GM12878 (cell line): ENCODE measurements around the gene CCDC57. TPM values are rescaled to one million over a fixed set of nuclear protein-coding genes. Genes with fewer than 3 reads are reported as not detected.

Source experiments
- ATAC-seq: fragments of 200-7000 bp; cut with Tn5 transposase; 3 replicates; pipeline ENCODE4 v1.9.1; 2020; ENCODE audit warnings: mild to moderate bottlenecking, moderate library complexity
- BruUV-seq: library from RNA; stranded (reverse); fragments of 400-500 nt; replicated peaks from 2 replicates; lab custom pipeline; 2021; lab: Mats Ljungman, UMichigan
- CTCF ChIA-PET: fragments of 300-600 bp; sonication (Branson Sonifier 250); formaldehyde crosslinking; extraction: SDS; loops from one replicate; lab custom pipeline; 2021; ENCODE audit warnings: inconsistent platforms; lab: Yijun Ruan, JAX
- POLR2A ChIA-PET: fragments of 350-600 bp; formaldehyde crosslinking; extraction: SDS; loops from one replicate; lab custom pipeline; 2021; ENCODE audit warnings: inconsistent platforms; lab: Charles Lee
- RAD21 ChIA-PET: fragments of 300-600 bp; sonication (Branson Sonifier 250); formaldehyde crosslinking; loops from one replicate; lab custom pipeline; 2023; ENCODE audit warnings: antibody characterized with exemption; ENCODE audit not compliant: unreplicated experiment; lab: Charles Lee
- SMC1A ChIA-PET: fragments of 300-600 bp; sonication (Branson Sonifier 250); formaldehyde crosslinking; loops from one replicate; lab custom pipeline; 2023; ENCODE audit not compliant: unreplicated experiment, uncharacterized antibody; lab: Charles Lee
- DNase-seq: peaks from one replicate; pipeline ENCODE4 v3.0.0-alpha.2; 2011; ENCODE audit warnings: low read depth, low spot score
- FAIRE-seq: peaks from 3 replicates; lab custom pipeline; 2011; peaks lifted over from hg19 to GRCh38; lab: Jason Lieb, UNC
- H2AFZ ChIP-seq: 2 replicates; pipeline ENCODE4 v1.6.0; 2011; ENCODE audit warnings: low read depth, low read length, control low read depth; ENCODE audit not compliant: control insufficient read depth
- H3K27ac ChIP-seq: 2 replicates; pipeline ENCODE4 v1.5.1; 2011; ENCODE audit warnings: control low read depth; ENCODE audit not compliant: control insufficient read depth, insufficient read depth
- H3K27me3 ChIP-seq, 2 experiments: replicated peaks in 1 of 2; 2 replicates each; pipeline versions ENCODE4 v1.6.0 to v1.6.1; 2011; ENCODE audit warnings: low read length in 1 of 2; ENCODE audit not compliant: control insufficient read depth in 2 of 2, insufficient read depth in 2 of 2
- H3K36me3 ChIP-seq, 2 experiments: 2 replicates each; pipeline ENCODE4 v1.5.1; 2011; ENCODE audit warnings: low read length in 1 of 2; ENCODE audit not compliant: control insufficient read depth in 2 of 2, insufficient read depth in 2 of 2
- H3K4me1 ChIP-seq: 2 replicates; pipeline ENCODE4 v1.6.1; 2011; ENCODE audit warnings: mild to moderate bottlenecking, low read length, moderate library complexity, mixed read lengths; ENCODE audit not compliant: control insufficient read depth, insufficient read depth
- H3K4me2 ChIP-seq: 2 replicates; pipeline ENCODE4 v1.6.0; 2011; ENCODE audit warnings: control low read depth; ENCODE audit not compliant: control insufficient read depth, insufficient read depth
- H3K4me3 ChIP-seq: fragments of 200-600 bp; sonication (generic); 2 replicates; pipeline ENCODE4 v1.5.1; 2016
- H3K79me2 ChIP-seq: 2 replicates; pipeline ENCODE4 v1.6.0; 2011; ENCODE audit warnings: low read length; ENCODE audit not compliant: control insufficient read depth, insufficient read depth
- H3K9ac ChIP-seq: 2 replicates; pipeline ENCODE4 v1.8.0; 2011; ENCODE audit warnings: low read length, control low read depth, mixed read lengths; ENCODE audit not compliant: control insufficient read depth, insufficient read depth
- H3K9me3 ChIP-seq: replicated peaks from 3 replicates; pipeline ENCODE4 v1.5.1; 2011; ENCODE audit warnings: mild to moderate bottlenecking, low read length; ENCODE audit not compliant: control insufficient read depth, insufficient read depth
- H4K20me1 ChIP-seq: 2 replicates; pipeline ENCODE4 v1.6.0; 2011; ENCODE audit not compliant: control insufficient read depth, insufficient read depth
- BACH1 ChIP-seq: fragments of 450-650 bp; IDR thresholded peaks from 2 replicates; pipeline ENCODE4 v1.6.1; 2017; ENCODE audit warnings: mild to moderate bottlenecking, borderline replicate concordance
- BHLHE40 ChIP-seq, 2 experiments: fragments of 450-650 bp in 1 of 2; IDR thresholded peaks; 2 replicates each; pipeline ENCODE4 v1.6.1; 2011 to 2017; ENCODE audit warnings: low read depth in 2 of 2, borderline replicate concordance in 1 of 2, improper control_type of control experiment in 1 of 2, low read length in 1 of 2, mild to moderate bottlenecking in 1 of 2
- NFIC ChIP-seq: IDR thresholded peaks from 2 replicates; pipeline ENCODE4 v1.6.1; 2012; ENCODE audit warnings: low read depth, mild to moderate bottlenecking, inconsistent platforms, low read length, moderate library complexity
- NR2C1 ChIP-seq: fragments of 450-650 bp; IDR thresholded peaks from 2 replicates; pipeline ENCODE4 v1.6.1; 2017; ENCODE audit warnings: antibody characterized with exemption, mild to moderate bottlenecking, moderate library complexity
- PAX8 ChIP-seq: fragments of 450-650 bp; IDR thresholded peaks from 2 replicates; pipeline ENCODE4 v1.6.1; 2017; ENCODE audit warnings: mild to moderate bottlenecking, moderate library complexity
- RAD21 ChIP-seq: IDR thresholded peaks from 2 replicates; pipeline ENCODE4 v1.6.1; 2011; ENCODE audit warnings: mild to moderate bottlenecking, low read depth, low read length, moderate library complexity; ENCODE audit not compliant: insufficient read depth
- RCOR1 ChIP-seq: conservative IDR thresholded peaks from 2 replicates; pipeline ENCODE4 v1.6.1; 2012; ENCODE audit warnings: low read depth, low read length, improper control_type of control experiment
- RFX5 ChIP-seq: IDR thresholded peaks from 2 replicates; pipeline ENCODE4 v1.6.1; 2011; ENCODE audit warnings: low read depth, low read length, improper control_type of control experiment
- SMAD5 ChIP-seq: IDR thresholded peaks from 2 replicates; pipeline ENCODE4 v1.6.1; 2016; ENCODE audit warnings: antibody characterized with exemption, low read depth
- SMARCA5 ChIP-seq: fragments of 450-650 bp; IDR thresholded peaks from 2 replicates; pipeline ENCODE4 v1.6.1; 2017; ENCODE audit warnings: mild to moderate bottlenecking
- SPI1 ChIP-seq: IDR thresholded peaks from 2 replicates; pipeline ENCODE4 v1.6.1; 2011; ENCODE audit warnings: low read depth, mild to moderate bottlenecking, low read length, moderate library complexity, borderline replicate concordance; ENCODE audit not compliant: insufficient read depth
- SUPT20H ChIP-seq: IDR thresholded peaks from 2 replicates; pipeline ENCODE4 v1.6.1; 2011; ENCODE audit warnings: low read depth, mild to moderate bottlenecking, low read length, moderate library complexity, borderline replicate concordance; ENCODE audit not compliant: control insufficient read depth
- WRNIP1 ChIP-seq: IDR thresholded peaks from 2 replicates; pipeline ENCODE4 v1.6.1; 2011; ENCODE audit warnings: low read depth, low read length, improper control_type of control experiment, borderline replicate concordance
- YBX1 ChIP-seq: fragments of 450-650 bp; IDR thresholded peaks from 2 replicates; pipeline ENCODE4 v1.6.1; 2016; ENCODE audit warnings: antibody characterized with exemption
- ZNF622 ChIP-seq: fragments of 450-650 bp; IDR thresholded peaks from 2 replicates; pipeline ENCODE4 v1.6.1; 2017; ENCODE audit warnings: mild to moderate bottlenecking, inconsistent platforms
- WGBS: methylation state at CpG from one replicate; pipeline ENCODE4 v1.1.6; 2016; ENCODE audit warnings: low lambda C conversion rate; ENCODE audit not compliant: insufficient replicate concordance, insufficient coverage; ENCODE audit errors: missing lambda C conversion rate; 5-methylcytosine and 5-hydroxymethylcytosine counted together
- in situ Hi-C: fragments of 300-500 bp; cut with MboI; formaldehyde crosslinking; loops from 9 replicates; pipeline ENCODE4 v1.14.3; 2018; ENCODE audit warnings: mixed read lengths
- intact Hi-C: fragments of 100-400 bp; cut with micrococcal nuclease; formaldehyde crosslinking; loops from one replicate; pipeline ENCODE4 v1.14.2; 2022; ENCODE audit not compliant: unreplicated experiment
- polyA plus RNA-seq, 11 experiments: library from polyadenylated mRNA; depleted of rRNA in 4 of 11; unstranded in 6 of 11; stranded (reverse) in 5 of 11; fragments of >200 nt; fragmentation: Nextera tagmentation in 4 of 11; fragmentation: Illumina TruSeq in 1 of 11; extraction: Ambion mirVana in 4 of 11; extraction: Trizol in 1 of 11; gene quantifications; 1 replicate in 1 of 11; 2 replicates in 10 of 11; pipeline versions ENCODE4 v1.2.1 to v1.2.3, GENCODE V29; 2011 to 2016; ENCODE audit warnings: inconsistent platforms in 2 of 11, missing spikeins in 2 of 11, low read depth in 1 of 11
- total RNA-seq, 4 experiments: library from RNA; depleted of rRNA in 3 of 4; stranded (reverse); fragments of >200 nt in 3 of 4; fragmentation: Illumina TruSeq in 1 of 4; extraction: Trizol in 1 of 4; gene quantifications; 2 replicates each; pipeline versions ENCODE4 v1.2.1 to v1.2.3, GENCODE V29; 2013 to 2021
- TF ChIP-seq, protein P1 (sequence below): fragments of 450-650 bp; formaldehyde crosslinking; IDR thresholded peaks from 2 replicates; pipeline ENCODE4 v1.4.0; 2022; ENCODE audit warnings: mild to moderate bottlenecking, moderate library complexity

The CCDC57 gene
- total and polyA plus RNA-seq, 10 of the 15 experiments (the other 5 are each of a cell fraction or from before 2014, with no cell fraction given), result 5.4 to 123 (median 45.8) TPM

DNA sequence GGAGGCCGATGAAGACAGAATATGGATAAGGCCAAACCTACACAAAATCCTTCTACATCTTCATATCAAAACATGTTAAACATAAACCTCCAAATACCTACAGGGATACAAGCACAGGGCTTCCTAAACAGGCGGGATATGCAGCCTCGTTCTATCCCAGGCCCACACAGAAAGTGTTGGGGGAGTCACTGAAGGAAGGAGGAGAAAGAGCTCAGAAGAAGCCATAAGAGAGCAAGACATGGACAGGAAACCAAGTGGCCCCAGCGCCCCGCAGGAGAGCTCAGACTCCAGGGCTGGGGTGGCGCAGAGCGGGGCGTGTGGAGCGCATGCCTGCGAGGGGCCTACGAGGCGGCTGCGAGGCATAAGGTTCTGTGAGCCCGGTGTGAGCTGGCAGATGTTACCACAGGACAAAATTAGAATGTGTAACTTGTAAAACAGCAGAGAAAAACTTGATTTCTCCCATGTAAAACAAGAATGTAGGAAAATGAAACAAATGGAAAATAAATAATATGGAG is 103.6 kb downstream of the CCDC57 start:
- CTCF ChIA-PET, result no interaction called here
- Histone ChIP-seq H3K4me3 (no peak overlapping the region), H3K79me2 (peaks cover 14% of the 10 kb centered on the region), H3K9ac (no peak overlapping the region), H3K4me1 (peaks cover 21% of the 10 kb centered on the region), H3K9me3 (no peaks in the 10 kb centered on the region), H3K4me2 (no peak overlapping the region), H2AFZ (no peak overlapping the region), H3K27me3 (no peaks in the 10 kb centered on the region), H4K20me1 (no peaks in the 10 kb centered on the region), H3K36me3 (no peaks in the 10 kb centered on the region), H3K27ac (no peak overlapping the region)
- ATAC-seq (no peak), FAIRE-seq (no peak), DNase-seq (no peak)
- TF ChIP-seq NFIC (no peak), SMARCA5 (no peak)
- intact Hi-C loops (loop anchor here (5.0 kb wide), 1 partner anchor 43 kb away; no protein-coding TSS in a partner anchor), in situ Hi-C loops (no loop called here)
- RAD21 ChIA-PET, result no interaction called here
- POLR2A ChIA-PET, result interaction anchor here (0.5 to 1.4 kb wide), 3 partner anchors 11 to 50 kb away, joined by 3 to 4 read pairs (median 4); partner anchors contain the start of gene FASN
- WGBS, result 94% methylated on average over 14 of the region's 14 CpGs
- BruUV-seq, result no TSS peak
- SMC1A ChIA-PET, result no interaction called here

DNA sequence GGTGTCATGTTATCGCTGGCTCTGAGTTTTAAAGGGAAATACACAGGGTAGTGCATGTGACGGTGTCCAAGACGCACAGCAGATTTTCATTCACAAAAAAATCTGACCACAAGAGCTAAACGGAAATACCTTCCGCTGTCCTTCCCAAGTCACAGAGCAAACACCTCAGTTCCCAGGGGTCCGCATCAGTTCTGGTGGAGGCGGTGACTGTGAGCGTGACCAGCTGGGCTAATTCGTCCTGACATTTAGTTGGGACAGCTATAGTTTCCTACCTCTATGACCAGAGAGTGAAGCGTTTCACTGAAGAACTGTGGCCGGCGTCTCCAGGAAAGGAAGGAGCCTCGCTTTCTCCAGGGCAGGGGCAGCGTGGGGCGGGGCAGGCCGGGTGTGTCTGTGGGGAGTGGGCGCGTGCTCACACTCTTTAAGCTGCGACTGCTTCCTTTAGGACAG is 104.1 kb downstream of the CCDC57 start:
- in situ Hi-C loops (no loop called here), intact Hi-C loops (loop anchor here (5.0 kb wide), 1 partner anchor 44 kb away; no protein-coding TSS in a partner anchor)
- no peaks in the 10 kb centered on the region for H3K36me3 ChIP-seq
- no peaks in the 10 kb centered on the region for H3K9me3 ChIP-seq
- no peaks in the 10 kb centered on the region for H3K27me3 ChIP-seq
- H3K27ac ChIP-seq, result no peak overlapping the region
- ChIA-PET CTCF (no interaction called here), SMC1A (interaction anchor here (0.6 kb wide), 1 partner anchor 47 kb away, joined by 3 read pairs; no protein-coding TSS in a partner anchor), POLR2A (interaction anchor here (1.4 kb wide), 1 partner anchor 13 kb away, joined by 3 read pairs; no protein-coding TSS in a partner anchor), RAD21 (no interaction called here)
- peaks cover 14% of the 10 kb centered on the region for H3K79me2 ChIP-seq
- peaks cover 21% of the 10 kb centered on the region for H3K4me1 ChIP-seq
- H3K4me3 ChIP-seq, result no peak overlapping the region
- no peaks in the 10 kb centered on the region for H4K20me1 ChIP-seq
- no peak for DNase-seq
- no peak overlapping the region for H2AFZ ChIP-seq
- WGBS, result 82% methylated on average over 19 of the region's 19 CpGs
- no peak for FAIRE-seq
- BruUV-seq, result no TSS peak
- H3K4me2 ChIP-seq, result no peak overlapping the region
- ATAC-seq, result no peak
- H3K9ac ChIP-seq, result no peak overlapping the region
- TF ChIP-seq RAD21 (no peak), RFX5 (no peak), WRNIP1 (no peak), SPI1 (no peak), BHLHE40 (IDR thresholded peaks at IDR 0.05; ENCODE audit: borderline replicate concordance in 1 of 2, low read depth in 2 of 2, low read length in 1 of 2) (no peak), BACH1 (no peak), SUPT20H (no peak), RCOR1 (no peak), PAX8 (no peak), NR2C1 (no peak), SMAD5 (no peak), YBX1 (no peak), ZNF622 (no peak)
- TF ChIP-seq, protein P1, sequence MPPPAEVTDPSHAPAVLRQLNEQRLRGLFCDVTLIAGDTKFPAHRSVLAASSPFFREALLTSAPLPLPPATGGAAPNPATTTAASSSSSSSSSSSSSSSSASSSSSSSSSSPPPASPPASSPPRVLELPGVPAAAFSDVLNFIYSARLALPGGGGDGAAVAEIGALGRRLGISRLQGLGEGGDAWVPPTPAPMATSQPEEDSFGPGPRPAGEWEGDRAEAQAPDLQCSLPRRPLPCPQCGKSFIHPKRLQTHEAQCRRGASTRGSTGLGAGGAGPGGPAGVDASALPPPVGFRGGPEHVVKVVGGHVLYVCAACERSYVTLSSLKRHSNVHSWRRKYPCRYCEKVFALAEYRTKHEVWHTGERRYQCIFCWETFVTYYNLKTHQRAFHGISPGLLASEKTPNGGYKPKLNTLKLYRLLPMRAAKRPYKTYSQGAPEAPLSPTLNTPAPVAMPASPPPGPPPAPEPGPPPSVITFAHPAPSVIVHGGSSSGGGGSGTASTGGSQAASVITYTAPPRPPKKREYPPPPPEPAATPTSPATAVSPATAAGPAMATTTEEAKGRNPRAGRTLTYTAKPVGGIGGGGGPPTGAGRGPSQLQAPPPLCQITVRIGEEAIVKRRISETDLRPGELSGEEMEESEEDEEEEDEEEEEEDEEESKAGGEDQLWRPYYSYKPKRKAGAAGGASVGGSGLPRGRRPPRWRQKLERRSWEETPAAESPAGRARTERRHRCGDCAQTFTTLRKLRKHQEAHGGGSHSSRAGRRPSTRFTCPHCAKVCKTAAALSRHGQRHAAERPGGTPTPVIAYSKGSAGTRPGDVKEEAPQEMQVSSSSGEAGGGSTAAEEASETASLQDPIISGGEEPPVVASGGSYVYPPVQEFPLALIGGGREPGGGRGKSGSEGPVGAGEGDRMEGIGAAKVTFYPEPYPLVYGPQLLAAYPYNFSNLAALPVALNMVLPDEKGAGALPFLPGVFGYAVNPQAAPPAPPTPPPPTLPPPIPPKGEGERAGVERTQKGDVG (CRISPR knock-in tag), result no peak
